H4 (cell line): ENCODE data around the gene TPK1. TPM values are rescaled to one million over a fixed set of nuclear protein-coding genes. Genes with fewer than 3 reads are reported as not detected.
A peak's percentile ranks its signal among the peaks of the same experiment; 100 is the strongest.

ENCODE experiments used
- DNase-seq: peaks from one replicate; pipeline ENCODE4 v3.0.0-alpha.2; 2015; ENCODE audit warnings: low spot score
- total RNA-seq: library from RNA; depleted of rRNA; stranded (reverse); fragments of >200 nt; shearing (Covaris generic); gene quantifications from 2 replicates; pipeline ENCODE4 v1.2.3, GENCODE V29; 2014

The TPK1 gene
- total RNA-seq, 1 experiment from 2014 or later, result 6.5 TPM

DNA sequence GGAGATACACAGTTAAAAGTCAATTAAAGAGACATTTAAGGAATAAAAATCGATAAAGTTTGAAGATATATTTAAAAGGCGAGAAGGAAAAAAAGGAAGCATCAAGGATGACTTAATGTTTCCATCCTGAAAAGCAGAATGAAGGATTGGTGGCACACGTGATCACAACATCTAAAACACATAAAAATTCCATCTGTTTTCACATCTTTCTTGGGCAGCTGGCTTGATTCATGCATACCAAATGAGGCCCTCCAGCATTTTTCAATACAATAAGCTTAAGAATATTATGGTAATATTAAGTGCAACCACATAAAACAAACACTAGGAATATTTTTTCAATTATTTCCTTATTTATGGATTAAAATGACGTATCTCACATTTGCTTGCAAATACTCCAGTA lies 112.6 kb downstream of the TPK1 start:
- no peak for DNase-seq

- peak; percentile 37 for DNase-seq
Measured at GRCh38 chr7:144720710-144721109, 115.1 kb downstream of the TPK1 start.

GRCh38 chr7:144720149-144720548 lies 115.7 kb downstream of the TPK1 start:
- DNase-seq, result peak; percentile 60

DNA sequence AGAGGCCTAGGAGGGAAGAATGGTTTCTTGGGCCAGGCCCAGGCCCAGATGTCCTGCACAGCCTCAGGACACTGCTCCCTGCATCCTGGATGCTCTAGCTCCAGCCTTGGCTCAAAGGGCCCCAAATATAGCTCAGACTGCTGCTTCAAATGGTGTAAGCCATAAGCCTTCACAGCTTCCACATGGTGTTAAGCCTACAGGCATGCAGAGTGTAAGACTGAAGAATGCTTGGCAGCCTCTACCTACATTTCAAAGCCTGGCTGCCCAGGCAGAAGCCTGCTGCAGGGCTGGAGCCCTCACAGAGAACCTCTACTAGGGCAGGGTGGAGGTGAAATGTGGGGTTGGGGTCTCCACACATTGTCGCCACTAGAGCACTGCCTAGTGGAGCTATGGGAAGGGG lies 118.1 kb downstream of the TPK1 start:
- DNase-seq, result no peak

DNA sequence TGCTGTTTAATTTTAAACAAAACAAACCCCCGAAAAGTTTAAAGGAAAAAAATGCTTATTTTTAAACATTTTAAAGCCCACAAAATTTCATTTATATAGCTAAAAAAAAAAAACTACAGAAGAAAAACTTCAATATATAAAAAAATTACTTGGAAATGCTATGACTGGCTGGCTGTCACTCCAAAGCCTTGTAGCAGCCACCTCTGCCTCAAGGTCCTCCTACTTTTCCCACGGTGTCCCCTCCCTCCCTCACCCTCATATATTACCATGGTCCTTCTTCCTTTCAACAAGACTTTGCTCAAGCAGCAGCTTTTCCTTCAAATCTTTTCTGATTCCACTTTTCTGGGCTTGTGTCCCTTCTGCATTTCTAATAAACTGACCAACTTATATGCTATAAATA lies 122.0 kb downstream of the TPK1 start:
- DNase-seq, result no peak

GRCh38 chr7:144710791-144711190 lies 125.1 kb downstream of the TPK1 start:
- no peak for DNase-seq

GRCh38 chr7:144709066-144709465 lies 126.8 kb downstream of the TPK1 start:
- DNase-seq, result no peak

GRCh38 chr7:144691240-144691639 lies 144.6 kb downstream of the TPK1 start:
- no peak for DNase-seq

DNA sequence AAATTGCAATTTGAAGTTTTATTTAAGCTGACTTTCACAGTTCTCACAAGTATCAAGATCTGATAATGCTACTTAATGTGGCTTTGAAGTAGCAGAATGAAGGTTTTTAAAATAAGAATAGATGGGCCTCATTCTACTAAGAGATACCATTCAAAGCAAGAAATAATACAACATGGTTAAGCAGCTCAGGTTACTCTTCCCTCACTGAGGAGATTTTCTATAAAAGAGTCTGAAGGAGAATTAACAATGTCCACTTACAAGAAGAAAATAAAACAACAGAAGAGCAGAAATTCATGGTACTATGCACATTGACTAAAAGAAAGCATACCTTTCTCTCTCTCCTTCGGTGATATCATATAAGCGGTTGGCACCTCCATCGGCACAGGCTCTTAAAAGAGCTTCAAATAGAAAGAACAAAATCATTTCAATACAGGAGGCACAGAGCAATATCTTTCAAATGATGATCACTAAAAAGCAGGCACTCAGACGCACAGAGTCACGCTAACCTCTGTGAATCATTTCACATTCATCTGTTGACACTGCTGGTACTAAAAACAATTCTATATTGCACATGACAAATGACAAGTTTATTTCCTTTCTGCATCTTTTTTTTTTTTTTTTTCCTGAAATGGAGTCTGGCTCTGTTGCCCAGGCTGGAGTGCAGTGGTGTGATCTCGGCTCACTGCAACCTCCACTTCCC lies 153.1 kb downstream of the TPK1 start:
- no peak for DNase-seq

GRCh38 chr7:144676492-144676891 lies 159.4 kb downstream of the TPK1 start:
- DNase-seq, result no peak

GRCh38 chr7:144674550-144674949 lies 161.3 kb downstream of the TPK1 start:
- no peak for DNase-seq

DNA sequence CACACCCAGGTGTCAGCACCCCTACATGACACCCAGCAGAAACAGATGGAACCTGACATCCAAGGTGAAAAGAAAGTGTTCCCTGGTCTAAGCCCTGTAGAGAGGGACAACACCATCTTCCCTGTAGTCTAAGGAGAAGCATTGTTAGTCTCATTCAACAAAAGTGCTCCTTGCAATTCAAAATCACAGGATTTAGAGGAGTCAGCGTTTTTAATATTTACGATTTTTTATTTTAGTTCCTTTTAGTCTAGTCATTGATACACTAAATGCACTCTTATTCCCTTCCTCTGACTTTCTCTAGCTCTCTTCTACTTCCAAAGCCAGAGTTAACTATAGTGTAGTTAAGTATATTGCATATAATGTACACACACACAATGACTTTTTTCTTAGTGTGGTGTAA lies 163.0 kb downstream of the TPK1 start:
- no peak for DNase-seq

GRCh38 chr7:144671429-144671828 lies 164.4 kb downstream of the TPK1 start:
- no peak for DNase-seq

DNA sequence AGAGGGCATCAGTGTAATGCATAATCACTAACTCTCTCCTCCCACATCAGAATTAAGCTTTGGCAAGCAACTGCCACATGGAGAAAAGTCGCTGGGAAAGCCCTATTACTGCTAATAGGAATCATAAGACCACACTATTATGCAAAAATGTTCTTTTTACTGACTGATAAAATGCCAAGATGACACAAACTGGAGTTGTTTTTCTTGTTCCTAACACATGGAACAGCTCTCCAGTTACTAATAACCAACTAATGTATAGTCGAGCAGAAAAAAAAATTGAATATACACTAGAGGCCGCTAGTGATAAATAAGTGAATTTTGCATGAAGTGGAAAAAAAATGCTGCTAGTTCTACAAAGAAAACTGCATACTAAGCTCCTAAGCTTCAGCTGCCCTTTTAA lies 165.6 kb downstream of the TPK1 start:
- no peak for DNase-seq

GRCh38 chr7:144668503-144668902 lies 167.3 kb downstream of the TPK1 start:
- no peak for DNase-seq

GRCh38 chr7:144665689-144666381 lies 170.0 kb downstream of the TPK1 start:
- DNase-seq, result no peak

GRCh38 chr7:144659211-144659610 lies 176.6 kb downstream of the TPK1 start:
- DNase-seq, result no peak

DNA sequence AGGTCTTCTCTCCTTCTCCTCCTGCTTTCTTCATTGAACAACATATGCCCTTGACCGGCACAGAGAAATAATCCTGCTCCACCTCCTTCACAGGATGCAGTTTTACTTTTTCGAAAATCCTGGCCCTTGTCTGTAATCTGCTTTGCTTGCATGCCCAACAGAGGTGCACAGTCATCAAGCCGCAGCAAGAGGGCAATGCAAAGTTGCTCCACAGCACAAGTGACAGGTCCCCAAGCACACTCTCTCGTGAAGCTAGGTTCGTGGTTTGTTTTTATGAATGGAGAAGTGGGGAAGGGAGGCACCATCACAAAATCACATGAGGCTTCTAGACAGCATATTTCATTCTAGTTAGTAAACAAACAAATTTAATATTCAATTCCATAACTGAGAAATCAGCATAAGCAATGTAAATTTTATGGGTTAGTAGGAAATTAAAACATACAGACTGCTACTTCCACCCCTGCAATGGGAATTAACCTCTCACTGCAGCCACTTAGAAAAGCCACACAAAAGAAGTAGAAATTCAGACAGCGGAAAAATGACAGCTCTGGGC lies 178.8 kb downstream of the TPK1 start:
- DNase-seq, result peak; percentile 34

- DNase-seq, result no peak
Measured at GRCh38 chr7:144653449-144653848, 182.4 kb downstream of the TPK1 start.

GRCh38 chr7:144650439-144650838 lies 185.4 kb downstream of the TPK1 start:
- DNase-seq, result no peak

DNA sequence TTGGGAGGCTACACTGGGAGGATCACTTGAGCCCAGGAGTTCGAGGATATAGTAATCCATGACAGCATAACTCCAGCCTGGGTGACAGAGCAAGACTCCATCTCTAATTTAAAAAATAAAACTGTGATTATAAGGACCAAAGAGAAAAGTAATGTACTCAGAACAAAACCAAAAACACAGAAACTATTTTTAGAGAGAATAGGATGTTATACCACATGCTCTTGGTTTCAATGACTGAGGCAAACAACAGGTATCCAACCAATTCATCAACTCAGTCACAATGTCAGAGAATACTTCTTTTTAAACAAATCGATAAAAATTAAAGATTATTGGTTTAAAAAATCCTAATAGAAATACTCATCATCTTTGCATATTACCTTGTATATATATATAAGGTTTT lies 186.7 kb downstream of the TPK1 start:
- no peak for DNase-seq

- no peak for DNase-seq
Measured at GRCh38 chr7:144641389-144642044, 194.3 kb downstream of the TPK1 start.

DNA sequence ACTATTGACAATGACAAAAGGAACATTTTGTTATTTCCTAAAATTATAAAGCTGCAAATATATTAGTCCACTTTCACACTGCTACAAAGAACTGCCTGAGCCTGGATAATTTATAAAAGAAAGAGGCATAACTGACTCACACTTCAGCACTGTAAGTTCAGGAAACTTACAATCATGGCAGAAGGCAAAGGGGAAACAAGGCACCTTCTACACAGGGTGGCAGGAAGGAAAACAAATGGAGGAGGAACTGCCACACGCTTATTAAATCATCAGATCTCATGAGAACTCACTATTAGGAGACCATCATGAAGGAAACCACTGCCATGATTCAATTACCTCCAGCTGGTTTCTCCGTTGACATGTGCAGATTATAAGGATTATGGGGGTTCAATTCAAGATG lies 203.1 kb downstream of the TPK1 start:
- no peak for DNase-seq
